ENCODE data around the gene NKAPD1. TPM values are rescaled to one million over a fixed set of nuclear protein-coding genes. Genes with fewer than 3 reads are reported as not detected.

Gene NKAPD1
- total and polyA plus RNA-seq, 2 of the 13 experiments (the other 11 are each of a cell fraction or from before 2014, with no cell fraction given), result 11.2 to 22.5 TPM

- TF ChIP-seq, protein P1, sequence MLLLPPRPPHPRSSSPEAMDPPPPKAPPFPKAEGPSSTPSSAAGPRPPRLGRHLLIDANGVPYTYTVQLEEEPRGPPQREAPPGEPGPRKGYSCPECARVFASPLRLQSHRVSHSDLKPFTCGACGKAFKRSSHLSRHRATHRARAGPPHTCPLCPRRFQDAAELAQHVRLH (CRISPR knock-in tag; IDR thresholded peaks at IDR 0.05; ENCODE audit: borderline replicate concordance, low read depth), result no peak
These were observed 22.1 kb downstream of the NKAPD1 start (continued) for GRCh38 chr11:112096194-112096593.

DNA sequence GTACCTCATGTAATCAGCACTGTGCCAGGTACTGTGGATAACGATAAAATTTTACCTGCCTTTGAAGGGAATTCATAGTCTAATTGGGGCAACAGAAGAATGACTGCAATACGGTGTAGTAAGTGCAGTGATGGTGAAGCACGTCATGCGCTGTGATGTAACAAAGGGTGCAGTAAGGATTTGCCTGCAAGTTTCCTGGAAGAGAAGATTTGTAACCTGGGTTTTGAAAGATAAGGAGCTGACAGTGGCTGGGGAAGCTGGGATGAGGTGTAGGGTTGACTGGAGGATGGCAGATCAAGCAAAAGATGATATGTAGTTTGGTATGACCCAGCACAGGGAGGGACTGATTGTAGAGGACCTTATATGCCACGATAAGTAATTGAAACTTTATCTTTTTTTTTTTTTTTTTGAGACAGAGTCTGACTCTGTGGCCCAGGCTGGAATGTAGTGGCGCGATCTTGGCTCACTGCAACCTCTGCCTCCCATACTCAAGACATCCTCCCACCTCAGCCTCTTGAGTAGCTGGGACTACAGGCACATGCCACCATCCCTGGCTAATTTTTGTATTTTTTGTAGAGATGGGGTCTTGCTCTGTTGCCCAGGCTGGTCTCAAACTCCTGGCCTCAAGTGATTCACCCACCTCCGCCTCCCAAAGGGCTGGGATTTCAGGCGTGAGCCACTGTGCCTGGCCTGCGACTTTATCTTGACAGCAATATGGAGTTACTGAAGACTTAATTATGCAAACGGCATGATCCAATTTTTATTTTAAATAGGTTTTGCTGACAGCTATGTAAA is 23.8 kb downstream of the NKAPD1 start:
- H4K20me1 ChIP-seq (ENCODE audit: insufficient read depth, low read length), result no peaks in the 10 kb centered on the region
- FAIRE-seq (no peak), ATAC-seq (no peak), DNase-seq (ENCODE audit: low spot score) (no peak)
- POLR2A ChIA-PET, result no interaction called here
- H2AFZ ChIP-seq (ENCODE audit: low read length), result no peak overlapping the region
- no peak overlapping the region for H3K4me3 ChIP-seq (replicated peaks in 1 of 3; ENCODE audit: insufficient read depth in 1 of 3, low read depth in 2 of 3, low read length in 3 of 3)
- in situ Hi-C loops (cut with HindIII; ENCODE audit: extremely low pct_ligation_motif_present, low pct_unique_long_range_greater_than_20kb), result no loop called here
- WGBS (ENCODE audit: low lambda C conversion rate), result 97% methylated on average over 11 of the region's 11 CpGs
- no peaks in the 10 kb centered on the region for H3K27me3 ChIP-seq (ENCODE audit: control insufficient read depth in 1 of 2, insufficient read depth in 2 of 2, low read length in 2 of 2)
- intact Hi-C loops (cut with micrococcal nuclease; ENCODE audit: unreplicated experiment), result no loop called here
- H3K4me2 ChIP-seq (ENCODE audit: low read depth, low read length), result no peak overlapping the region
- H3K36me3 ChIP-seq (replicated peaks in 1 of 2; ENCODE audit: control insufficient read depth in 1 of 2, insufficient read depth in 2 of 2, low read length in 2 of 2), result peaks cover 4 to 9% of the 10 kb centered on the region in 2 experiments; a peak in 3 of 5 replicates
- no peaks in the 10 kb centered on the region for H3K4me1 ChIP-seq (ENCODE audit: insufficient read depth, low read length)
- no peak overlapping the region for H3K27ac ChIP-seq (ENCODE audit: extremely low read length, insufficient read depth, low read length)
- TF ChIP-seq FOXM1 (CRISPR knock-in tag; IDR thresholded peaks at IDR 0.05), result no peak
- no peak for TF ChIP-seq AGO2 (optimal IDR thresholded peaks at IDR 0.05; ENCODE audit: low read depth, low read length)
- TF ChIP-seq ZNF382 (CRISPR knock-in tag; IDR thresholded peaks at IDR 0.05; ENCODE audit: borderline replicate concordance), result no peak
- TF ChIP-seq ATM (IDR thresholded peaks at IDR 0.05; ENCODE audit: borderline replicate concordance), result no peak
- no peak for TF ChIP-seq SRSF9 (IDR thresholded peaks at IDR 0.05; ENCODE audit: borderline replicate concordance, insufficient read depth, low read depth, low read length, poor library complexity, severe bottlenecking)
- no peak for TF ChIP-seq RBM22 (optimal IDR thresholded peaks at IDR 0.05; ENCODE audit: low read length)
- no peak for TF ChIP-seq NR2F1 (CRISPR knock-in tag; IDR thresholded peaks at IDR 0.05)
- no peak for TF ChIP-seq ZNF33A (CRISPR knock-in tag; IDR thresholded peaks at IDR 0.05; ENCODE audit: borderline replicate concordance)
- TF ChIP-seq MAF1 (CRISPR knock-in tag; IDR thresholded peaks at IDR 0.05; ENCODE audit: borderline replicate concordance), result no peak
- no peak for TF ChIP-seq ZNF468 (CRISPR knock-in tag; IDR thresholded peaks at IDR 0.05)
- no peak for TF ChIP-seq MAFF (IDR thresholded peaks at IDR 0.05; ENCODE audit: low read depth, low read length)
- no TSS peak for BruUV-seq (replicated peaks)
- no peak overlapping the region for H3K9ac ChIP-seq (ENCODE audit: insufficient read depth, low read depth, low read length)
- no peaks in the 10 kb centered on the region for H3K79me2 ChIP-seq (ENCODE audit: insufficient read depth, low read length)
- CTCF ChIA-PET (ENCODE audit: low intra/inter-chr PET ratio, low total read pairs), result no interaction called here
- no peaks in the 10 kb centered on the region for H3K9me3 ChIP-seq (ENCODE audit: low read length)
